Activated CD4-positive, alpha-beta memory T cell treated with anti-CD3 and anti-CD28 coated beads, Interleukin-2, amount 10 ng/mL, durations not matched to agents 7 days and 5 days (primary cell): ENCODE results near the gene ACAN. TPM values are rescaled to one million over a fixed set of nuclear protein-coding genes. Genes with fewer than 3 reads are reported as not detected.

Experiments
- CTCF ChIA-PET: fragments of 350-600 bp; sonication (Branson Sonifier 250); formaldehyde crosslinking; loops from one replicate; lab custom pipeline; 2021; ENCODE audit warnings: antibody characterized with exemption, inconsistent platforms; lab: Charles Lee
- POLR2A ChIA-PET: fragments of 350-600 bp; sonication (Branson Sonifier 250); formaldehyde crosslinking; loops from one replicate; lab custom pipeline; 2021; ENCODE audit warnings: antibody characterized with exemption; lab: Charles Lee
- DNase-seq: peaks from one replicate; pipeline ENCODE4 v3.0.0-alpha.2; 2020
- H3K27ac Mint-ChIP-seq: one replicate; pipeline ENCODE4 v1.8.0; 2021; ENCODE audit warnings: mild to moderate bottlenecking, mixed read lengths
- H3K27me3 Mint-ChIP-seq: one replicate; pipeline ENCODE4 v1.8.0; 2021; ENCODE audit warnings: mixed read lengths
- H3K36me3 Mint-ChIP-seq: one replicate; pipeline ENCODE4 v1.8.0; 2021; ENCODE audit warnings: low read depth, mixed read lengths
- H3K4me1 Mint-ChIP-seq: one replicate; pipeline ENCODE4 v1.8.0; 2021; ENCODE audit warnings: mixed read lengths
- H3K4me3 Mint-ChIP-seq: one replicate; pipeline ENCODE4 v1.8.0; 2021; ENCODE audit warnings: mild to moderate bottlenecking, mixed read lengths
- H3K9me3 Mint-ChIP-seq: one replicate; pipeline ENCODE4 v1.8.0; 2021; ENCODE audit warnings: mixed read lengths
- total RNA-seq, 2 experiments: library from RNA; stranded (reverse); gene quantifications; one replicate each; pipeline ENCODE4 v1.2.3, GENCODE V29; 2021

The ACAN gene
- total RNA-seq, 2 experiments from 2014 or later = not detected

DNA sequence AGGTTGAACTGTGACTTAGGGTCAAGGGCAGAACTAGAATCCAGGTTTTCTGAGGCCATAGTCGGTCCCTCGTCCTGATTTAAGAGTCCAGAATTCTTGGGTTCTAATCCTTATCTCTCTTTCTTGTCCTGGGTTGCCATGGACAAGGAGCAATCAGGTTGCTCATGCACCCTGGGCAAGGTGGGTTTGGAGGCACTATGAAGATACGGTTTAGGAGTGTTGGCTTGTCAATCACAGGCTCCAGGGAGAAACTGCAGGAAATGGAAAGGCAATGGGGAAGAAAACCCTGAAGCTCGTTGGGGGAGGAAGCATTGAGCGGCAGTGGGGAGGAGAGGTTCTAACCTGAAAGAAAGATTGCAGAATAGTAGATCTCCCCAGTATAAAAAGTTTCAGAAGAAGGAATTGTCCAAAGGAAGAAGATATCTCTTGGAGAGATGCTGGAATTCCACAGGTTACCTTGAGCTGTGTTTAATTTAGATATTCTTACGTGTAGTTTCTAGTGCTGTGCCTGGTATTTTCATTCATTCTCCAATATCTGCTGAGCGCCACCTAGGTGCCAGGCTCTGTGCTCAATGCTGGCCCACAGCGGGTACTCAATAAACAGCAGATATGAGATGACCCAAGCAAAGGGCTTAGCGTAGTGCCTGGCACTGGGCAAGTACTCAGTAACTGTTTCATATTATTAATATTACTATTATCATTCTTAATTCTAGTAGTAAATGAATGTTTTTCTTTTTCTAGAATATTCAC, 2.0 kb downstream of the ACAN start:
- CTCF ChIA-PET = interaction anchor here (1.3 kb wide), 1 partner anchor 180 kb away, joined by 4 read pairs; no protein-coding TSS in a partner anchor

GRCh38 chr15:88810446-88810845, 7.2 kb downstream of the ACAN start:
- Mint-ChIP-seq H3K27ac (no peak overlapping the region), H3K9me3 (no peaks in the 10 kb centered on the region), H3K27me3 (peaks cover 20% of the 10 kb centered on the region), H3K4me3 (no peak overlapping the region), H3K4me1 (no peaks in the 10 kb centered on the region), H3K36me3 (no peaks in the 10 kb centered on the region)
- ChIA-PET POLR2A (no interaction called here), CTCF (no interaction called here)
- DNase-seq = no peak

More for the DNA sequence above, 2.0 kb downstream of the ACAN start:
- Mint-ChIP-seq H3K4me3 (no peak overlapping the region), H3K4me1 (peaks cover 2% of the 10 kb centered on the region), H3K9me3 (no peaks in the 10 kb centered on the region), H3K27me3 (peaks cover 42% of the 10 kb centered on the region), H3K27ac (no peak overlapping the region), H3K36me3 (no peaks in the 10 kb centered on the region)
- no peak for DNase-seq
- POLR2A ChIA-PET = interaction anchor here (0.7 kb wide), 1 partner anchor 51 kb away, joined by 3 read pairs; no protein-coding TSS in a partner anchor

DNA sequence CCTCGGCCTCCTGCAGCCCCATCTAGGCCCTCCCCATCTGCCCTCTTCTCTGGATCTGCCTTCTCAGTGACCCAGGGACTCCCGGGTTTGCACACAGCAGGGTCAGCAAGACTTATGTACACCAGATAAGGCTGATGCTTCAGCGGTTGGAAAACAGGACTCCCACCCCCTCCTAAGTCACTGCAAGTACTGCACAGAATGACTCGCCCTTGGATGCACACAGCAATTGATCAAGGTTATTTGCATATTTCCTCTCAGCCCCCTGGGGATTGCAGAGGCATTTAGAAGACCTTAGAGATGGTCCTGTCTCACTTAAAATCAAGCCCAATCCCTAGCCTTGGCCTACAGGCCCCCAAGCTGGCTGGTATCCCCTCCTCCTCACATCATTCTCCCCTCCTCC, 8.9 kb downstream of the ACAN start:
- ChIA-PET POLR2A (no interaction called here), CTCF (no interaction called here)
- DNase-seq = no peak
- Mint-ChIP-seq H3K27ac (no peak overlapping the region), H3K4me1 (no peaks in the 10 kb centered on the region), H3K4me3 (no peak overlapping the region), H3K9me3 (no peaks in the 10 kb centered on the region), H3K36me3 (no peaks in the 10 kb centered on the region), H3K27me3 (peaks cover 23% of the 10 kb centered on the region)

DNA sequence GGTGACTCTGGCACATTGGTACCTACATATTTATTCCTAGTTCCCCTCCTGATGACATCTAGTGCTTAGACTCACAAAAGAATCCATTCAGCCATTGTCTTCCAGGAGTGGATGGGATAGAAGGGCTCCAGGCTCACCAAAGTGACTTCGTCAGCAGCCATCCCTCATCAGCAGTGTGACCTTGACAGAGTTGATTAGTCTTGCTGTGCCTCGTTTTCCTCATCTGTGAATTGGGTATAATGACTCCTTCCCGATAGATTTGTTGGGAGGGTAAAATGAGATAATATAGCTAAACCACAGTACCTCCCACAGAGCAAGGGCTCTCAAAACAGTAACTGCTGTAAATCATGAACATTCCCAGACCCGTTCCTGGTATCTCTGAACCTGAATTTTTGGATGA, 10.7 kb downstream of the ACAN start:
- POLR2A ChIA-PET = no interaction called here
- H3K4me3 Mint-ChIP-seq = no peak overlapping the region
- no peak for DNase-seq

GRCh38 chr15:88814393-88814792, 11.2 kb downstream of the ACAN start:
- ChIA-PET POLR2A (no interaction called here), CTCF (no interaction called here)
- Mint-ChIP-seq H3K9me3 (no peaks in the 10 kb centered on the region), H3K36me3 (no peaks in the 10 kb centered on the region), H3K27ac (no peak overlapping the region), H3K4me3 (no peak overlapping the region), H3K4me1 (no peaks in the 10 kb centered on the region), H3K27me3 (peaks cover 26% of the 10 kb centered on the region)
- DNase-seq = no peak

More for the DNA sequence above, 10.7 kb downstream of the ACAN start:
- Mint-ChIP-seq H3K36me3 (no peaks in the 10 kb centered on the region), H3K27me3 (peaks cover 26% of the 10 kb centered on the region), H3K9me3 (no peaks in the 10 kb centered on the region), H3K27ac (no peak overlapping the region), H3K4me1 (no peaks in the 10 kb centered on the region)
- CTCF ChIA-PET = no interaction called here

DNA sequence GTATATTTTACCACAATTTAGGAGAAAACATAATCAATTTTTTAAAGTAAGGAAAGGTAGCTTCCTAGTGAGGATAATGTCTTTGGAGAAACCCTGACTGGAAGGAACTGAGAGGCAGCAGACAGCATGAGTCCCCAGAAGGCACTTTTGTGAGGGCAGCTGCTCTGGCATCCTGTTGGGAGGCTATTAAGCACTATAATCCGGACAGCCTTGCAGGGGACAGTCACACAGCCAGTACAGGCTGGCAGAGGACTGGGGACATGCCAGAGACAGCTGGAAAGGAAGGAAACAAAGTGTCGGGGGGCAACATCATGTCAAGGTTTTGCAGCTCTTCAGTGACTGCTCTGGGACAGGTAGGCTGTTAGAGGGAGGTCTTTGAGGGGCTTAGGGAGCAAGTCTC, 15.7 kb downstream of the ACAN start:
- no peaks in the 10 kb centered on the region for H3K9me3 Mint-ChIP-seq
- ChIA-PET POLR2A (no interaction called here), CTCF (no interaction called here)
- peaks cover 16% of the 10 kb centered on the region for H3K27me3 Mint-ChIP-seq
- no peak for DNase-seq
- H3K27ac Mint-ChIP-seq = no peak overlapping the region
- H3K36me3 Mint-ChIP-seq = no peaks in the 10 kb centered on the region
- H3K4me1 Mint-ChIP-seq = no peaks in the 10 kb centered on the region
- H3K4me3 Mint-ChIP-seq = no peak overlapping the region

GRCh38 chr15:88821993-88822392, 18.8 kb downstream of the ACAN start:
- no peak overlapping the region for H3K4me3 Mint-ChIP-seq
- CTCF ChIA-PET = no interaction called here

DNA sequence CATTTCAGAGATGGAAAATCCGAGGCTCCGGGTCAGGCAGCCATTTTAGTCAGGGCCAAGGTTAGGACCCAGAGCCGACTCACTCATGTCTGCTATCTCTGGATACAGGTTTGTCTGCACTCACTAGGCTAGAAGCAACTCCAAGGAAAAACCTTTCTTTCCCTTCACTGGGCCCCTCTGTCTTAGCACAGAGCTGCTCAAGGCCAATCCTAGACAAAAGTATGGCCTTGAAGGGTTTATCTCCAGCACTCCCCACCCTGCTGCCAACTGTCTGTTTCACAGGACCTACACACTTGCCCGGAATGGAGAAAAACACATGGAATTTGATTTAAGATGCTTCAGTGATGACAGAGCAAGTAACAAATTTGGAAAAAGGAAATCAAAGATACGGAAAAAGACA, 25.6 kb downstream of the ACAN start:
- Mint-ChIP-seq H3K9me3 (no peaks in the 10 kb centered on the region), H3K36me3 (no peaks in the 10 kb centered on the region), H3K27me3 (peaks cover 6% of the 10 kb centered on the region), H3K4me3 (no peak overlapping the region), H3K27ac (no peak overlapping the region), H3K4me1 (no peaks in the 10 kb centered on the region)
- ChIA-PET POLR2A (no interaction called here), CTCF (no interaction called here)
- no peak for DNase-seq

More at GRCh38 chr15:88821993-88822392, 18.8 kb downstream of the ACAN start:
- no peaks in the 10 kb centered on the region for H3K9me3 Mint-ChIP-seq
- no peaks in the 10 kb centered on the region for H3K36me3 Mint-ChIP-seq
- no peak overlapping the region for H3K27ac Mint-ChIP-seq
- peaks cover 6% of the 10 kb centered on the region for H3K27me3 Mint-ChIP-seq
- POLR2A ChIA-PET = no interaction called here
- H3K4me1 Mint-ChIP-seq = no peaks in the 10 kb centered on the region
- DNase-seq = no peak

GRCh38 chr15:88830016-88830415, 26.8 kb downstream of the ACAN start:
- Mint-ChIP-seq H3K9me3 (no peaks in the 10 kb centered on the region), H3K36me3 (no peaks in the 10 kb centered on the region), H3K27me3 (peaks cover 6% of the 10 kb centered on the region), H3K4me1 (peaks cover 3% of the 10 kb centered on the region), H3K4me3 (no peak overlapping the region), H3K27ac (no peak overlapping the region)
- ChIA-PET CTCF (no interaction called here), POLR2A (no interaction called here)
- DNase-seq = no peak

GRCh38 chr15:88832820-88833730, 29.8 kb downstream of the ACAN start:
- Mint-ChIP-seq H3K4me3 (no peak overlapping the region), H3K36me3 (no peaks in the 10 kb centered on the region), H3K27ac (no peak overlapping the region), H3K27me3 (no peaks in the 10 kb centered on the region), H3K4me1 (peaks cover 3% of the 10 kb centered on the region), H3K9me3 (no peaks in the 10 kb centered on the region)
- ChIA-PET CTCF (interaction anchor here (0.7 to 1.0 kb wide), 2 partner anchors 194 to 209 kb away, joined by 3 to 5 read pairs; partner anchors contain the start of gene ISG20), POLR2A (no interaction called here)
- DNase-seq = no peak

GRCh38 chr15:88833731-88834100, 30.5 kb downstream of the ACAN start:
- H3K27ac Mint-ChIP-seq = no peak overlapping the region
- no peaks in the 10 kb centered on the region for H3K27me3 Mint-ChIP-seq
- H3K4me1 Mint-ChIP-seq = peaks cover 3% of the 10 kb centered on the region
- H3K4me3 Mint-ChIP-seq = no peak overlapping the region
- no peak for DNase-seq
- ChIA-PET CTCF (interaction anchor here (1.0 to 2.1 kb wide), 2 partner anchors 195 to 210 kb away, joined by 5 to 12 read pairs; partner anchors contain the start of gene ISG20), POLR2A (interaction anchor here (0.9 kb wide), 1 partner anchor 213 kb away, joined by 3 read pairs; the partner anchor contains the start of gene AEN)
- H3K36me3 Mint-ChIP-seq = no peaks in the 10 kb centered on the region
- H3K9me3 Mint-ChIP-seq = no peaks in the 10 kb centered on the region

- H3K36me3 Mint-ChIP-seq = no peaks in the 10 kb centered on the region
- no peaks in the 10 kb centered on the region for H3K9me3 Mint-ChIP-seq
- no peak overlapping the region for H3K4me3 Mint-ChIP-seq
- H3K27me3 Mint-ChIP-seq = no peaks in the 10 kb centered on the region
- peaks cover 3% of the 10 kb centered on the region for H3K4me1 Mint-ChIP-seq
- ChIA-PET CTCF (interaction anchor here (1.0 to 2.1 kb wide), 3 partner anchors 210 to 369 kb away, joined by 3 to 12 read pairs (median 3); no protein-coding TSS in a partner anchor), POLR2A (interaction anchor here (0.9 kb wide), 1 partner anchor 213 kb away, joined by 3 read pairs; the partner anchor contains the start of gene AEN)
- DNase-seq = peak; percentile 38
- H3K27ac Mint-ChIP-seq = no peak overlapping the region
Observed at GRCh38 chr15:88834211-88834812, 31.1 kb downstream of the ACAN start.
